PFSK-1 (cell line): ENCODE results near the gene NFKBIE.
A peak's percentile ranks its signal among the peaks of the same experiment; 100 is the strongest.

Source experiments
- FOXP2 ChIP-seq: optimal IDR thresholded peaks from 2 replicates; pipeline ENCODE3; 2011; ENCODE audit warnings: borderline replicate concordance, control low read depth, inconsistent platforms; ENCODE audit not compliant: insufficient read depth; ENCODE audit errors: extremely low read length, extremely low read depth
- POLR2AphosphoS5 ChIP-seq: IDR thresholded peaks from 2 replicates; pipeline ENCODE4 v1.6.1; 2012; ENCODE audit warnings: low read depth, mild to moderate bottlenecking, control low read depth, low read length, moderate library complexity
- SIN3A ChIP-seq: IDR thresholded peaks from 2 replicates; pipeline ENCODE4 v1.6.1; 2012; ENCODE audit warnings: mild to moderate bottlenecking, low read length, moderate library complexity, borderline replicate concordance; ENCODE audit not compliant: insufficient read depth
- TAF1 ChIP-seq: IDR thresholded peaks from 2 replicates; pipeline ENCODE4 v1.6.1; 2012; ENCODE audit warnings: low read length, control low read depth, borderline replicate concordance; ENCODE audit not compliant: insufficient read depth
- TF ChIP-seq, protein P1 (sequence below), 2 experiments: IDR thresholded peaks; 2 replicates each; pipeline versions ENCODE4 v1.6.1 to v1.8.0; 2011 to 2012; ENCODE audit warnings: low read depth in 2 of 2, low read length in 2 of 2, control low read depth in 1 of 2, inconsistent platforms in 1 of 2, mild to moderate bottlenecking in 1 of 2, moderate library complexity in 1 of 2; ENCODE audit not compliant: insufficient read depth in 1 of 2

NFKBIE gene

DNA sequence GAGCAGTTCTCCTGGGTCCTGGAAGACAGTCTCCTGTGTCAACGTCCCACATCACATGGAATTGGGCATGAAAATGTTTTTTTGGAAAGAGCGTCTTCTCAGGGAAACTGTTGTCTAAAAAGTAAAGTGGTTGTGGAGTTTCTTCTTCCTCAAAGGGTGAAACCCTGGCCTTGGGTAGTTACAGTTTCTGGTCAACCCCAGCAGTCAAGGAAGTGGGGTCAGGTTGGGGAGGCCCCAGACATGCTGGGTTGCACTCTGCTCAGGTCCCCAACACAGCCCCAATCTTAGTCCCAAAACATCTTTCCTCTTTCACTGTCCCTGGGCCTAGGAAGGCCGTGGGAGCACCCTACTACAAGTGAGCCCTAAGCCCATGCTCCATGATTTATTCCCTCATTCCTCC is 996 bp upstream of the NFKBIE start:
- TF ChIP-seq SIN3A (no peak), TAF1 (no peak), POLR2AphosphoS5 (no peak), FOXP2 (no peak)
- TF ChIP-seq, protein P1, sequence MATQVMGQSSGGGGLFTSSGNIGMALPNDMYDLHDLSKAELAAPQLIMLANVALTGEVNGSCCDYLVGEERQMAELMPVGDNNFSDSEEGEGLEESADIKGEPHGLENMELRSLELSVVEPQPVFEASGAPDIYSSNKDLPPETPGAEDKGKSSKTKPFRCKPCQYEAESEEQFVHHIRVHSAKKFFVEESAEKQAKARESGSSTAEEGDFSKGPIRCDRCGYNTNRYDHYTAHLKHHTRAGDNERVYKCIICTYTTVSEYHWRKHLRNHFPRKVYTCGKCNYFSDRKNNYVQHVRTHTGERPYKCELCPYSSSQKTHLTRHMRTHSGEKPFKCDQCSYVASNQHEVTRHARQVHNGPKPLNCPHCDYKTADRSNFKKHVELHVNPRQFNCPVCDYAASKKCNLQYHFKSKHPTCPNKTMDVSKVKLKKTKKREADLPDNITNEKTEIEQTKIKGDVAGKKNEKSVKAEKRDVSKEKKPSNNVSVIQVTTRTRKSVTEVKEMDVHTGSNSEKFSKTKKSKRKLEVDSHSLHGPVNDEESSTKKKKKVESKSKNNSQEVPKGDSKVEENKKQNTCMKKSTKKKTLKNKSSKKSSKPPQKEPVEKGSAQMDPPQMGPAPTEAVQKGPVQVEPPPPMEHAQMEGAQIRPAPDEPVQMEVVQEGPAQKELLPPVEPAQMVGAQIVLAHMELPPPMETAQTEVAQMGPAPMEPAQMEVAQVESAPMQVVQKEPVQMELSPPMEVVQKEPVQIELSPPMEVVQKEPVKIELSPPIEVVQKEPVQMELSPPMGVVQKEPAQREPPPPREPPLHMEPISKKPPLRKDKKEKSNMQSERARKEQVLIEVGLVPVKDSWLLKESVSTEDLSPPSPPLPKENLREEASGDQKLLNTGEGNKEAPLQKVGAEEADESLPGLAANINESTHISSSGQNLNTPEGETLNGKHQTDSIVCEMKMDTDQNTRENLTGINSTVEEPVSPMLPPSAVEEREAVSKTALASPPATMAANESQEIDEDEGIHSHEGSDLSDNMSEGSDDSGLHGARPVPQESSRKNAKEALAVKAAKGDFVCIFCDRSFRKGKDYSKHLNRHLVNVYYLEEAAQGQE (IDR thresholded peaks at IDR 0.05; ENCODE audit: insufficient read depth in 1 of 2, low read depth in 2 of 2, low read length in 2 of 2): no peak

DNA sequence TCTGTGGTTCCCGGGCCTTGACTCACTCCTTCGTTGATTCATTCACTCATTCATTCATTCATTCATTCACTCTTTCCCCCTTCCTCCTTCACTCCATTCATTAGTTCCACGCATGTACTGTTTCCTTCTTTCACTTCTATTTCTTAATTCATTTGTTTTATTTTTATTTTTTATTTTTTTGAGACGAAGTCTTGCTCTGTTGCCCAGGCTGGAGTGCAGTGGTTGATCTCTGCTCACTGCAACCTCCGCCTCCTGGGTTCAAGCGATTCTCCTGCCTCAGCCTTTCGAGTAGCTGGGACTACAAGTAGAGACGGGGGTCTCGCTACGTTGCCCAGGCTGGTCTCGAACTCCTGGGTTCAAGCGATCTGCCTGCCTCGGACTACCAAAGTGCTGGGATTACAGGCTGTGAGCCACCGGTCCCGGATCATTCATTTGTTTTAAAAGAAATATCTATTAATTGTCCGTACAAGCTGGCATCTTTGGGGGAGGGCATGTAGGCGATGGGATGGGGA is 427 bp upstream of the NFKBIE start:
- TF ChIP-seq POLR2AphosphoS5 (no peak), TAF1 (no peak), FOXP2 (no peak), SIN3A (no peak)
- TF ChIP-seq, protein P1 (IDR thresholded peaks at IDR 0.05; ENCODE audit: insufficient read depth in 1 of 2, low read depth in 2 of 2, low read length in 2 of 2): no peak

DNA sequence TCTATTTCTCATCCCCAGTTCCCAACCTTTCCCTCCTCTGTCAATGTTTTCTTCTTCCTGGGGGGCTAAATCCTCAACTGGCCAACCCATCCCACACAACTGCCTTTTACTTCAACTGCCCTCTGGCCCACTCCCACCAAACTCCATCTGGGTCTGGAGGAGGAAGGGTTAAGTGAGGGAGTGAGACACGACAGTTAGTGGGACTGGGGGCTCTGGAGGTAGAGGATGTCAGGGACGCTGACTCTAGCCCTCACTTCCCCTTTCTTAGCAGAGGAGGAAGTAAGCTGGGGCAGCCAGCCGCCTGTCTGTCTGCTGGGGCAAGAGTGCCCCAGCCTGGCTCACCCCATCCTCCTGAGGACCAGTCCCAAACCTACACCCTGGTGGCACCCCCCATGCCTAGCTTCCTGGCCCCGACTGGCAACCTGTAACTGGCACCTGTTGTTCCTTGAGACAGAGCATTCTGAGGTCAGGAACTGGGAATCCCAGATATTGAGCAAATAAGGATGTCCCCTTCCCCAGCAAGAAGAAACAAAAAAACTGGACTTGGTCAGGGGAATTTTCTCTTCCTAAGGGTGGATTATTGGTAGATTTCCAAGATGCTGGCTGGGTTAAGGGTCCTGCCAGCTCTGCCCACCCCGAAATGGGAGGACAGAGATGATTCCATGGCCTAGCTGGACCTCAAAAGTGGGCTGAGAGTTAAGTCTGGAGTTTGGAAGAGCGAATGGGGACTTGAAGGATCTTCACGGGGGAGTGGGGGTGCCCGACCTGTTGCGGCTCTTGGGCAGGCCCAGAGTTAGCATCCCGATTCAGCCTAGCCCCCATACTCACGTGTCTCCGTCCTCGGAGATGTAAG is 971 bp downstream of the NFKBIE start:
- TF ChIP-seq, protein P1 (IDR thresholded peaks at IDR 0.05; ENCODE audit: insufficient read depth in 1 of 2, low read depth in 2 of 2, low read length in 2 of 2): no peak
- no peak for TF ChIP-seq POLR2AphosphoS5
- TF ChIP-seq TAF1: peak; percentile 49; the same call in 1 of the 2 replicates
- no peak; the same call in 1 of the 2 replicates for TF ChIP-seq SIN3A
- TF ChIP-seq FOXP2: no peak

DNA sequence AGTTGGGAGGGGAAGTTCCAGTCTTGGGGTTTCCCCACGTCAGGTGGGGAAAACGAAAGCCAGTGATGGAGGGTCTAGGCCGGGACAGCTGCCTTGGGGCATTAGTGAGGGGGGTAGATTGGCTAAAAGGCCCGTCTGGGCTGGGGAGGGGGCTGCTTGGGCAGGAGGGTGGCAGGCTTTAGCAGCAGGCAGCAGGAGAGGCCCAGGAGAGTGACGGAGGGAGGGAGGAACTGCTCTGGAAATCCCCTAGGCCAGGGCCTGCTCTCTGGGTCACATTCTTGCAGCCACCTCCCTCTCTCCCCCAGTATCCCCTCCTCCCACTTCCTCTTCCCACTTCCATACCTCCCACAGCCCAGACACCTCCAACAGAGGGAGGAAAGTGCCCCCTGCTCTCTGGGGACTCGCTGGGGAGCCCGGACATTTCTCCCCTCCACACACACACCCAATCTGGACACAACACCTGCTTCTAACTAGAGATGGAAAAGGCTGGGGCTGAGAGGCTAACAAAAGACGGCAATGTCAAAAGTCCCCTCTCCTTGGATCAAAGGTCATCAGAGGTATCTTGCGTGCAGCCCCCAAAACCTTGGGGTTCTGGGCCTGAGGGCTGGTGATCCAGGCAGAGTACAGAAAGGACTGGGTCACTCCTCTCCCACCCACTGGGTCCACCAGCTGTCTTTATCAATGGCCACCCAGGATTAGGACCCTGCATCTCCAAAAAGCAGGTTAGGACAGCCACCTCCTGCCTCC is 1.8 kb downstream of the NFKBIE start:
- TF ChIP-seq SIN3A (peak; percentile 17; the same call in 1 of the 2 replicates), FOXP2 (no peak)

DNA sequence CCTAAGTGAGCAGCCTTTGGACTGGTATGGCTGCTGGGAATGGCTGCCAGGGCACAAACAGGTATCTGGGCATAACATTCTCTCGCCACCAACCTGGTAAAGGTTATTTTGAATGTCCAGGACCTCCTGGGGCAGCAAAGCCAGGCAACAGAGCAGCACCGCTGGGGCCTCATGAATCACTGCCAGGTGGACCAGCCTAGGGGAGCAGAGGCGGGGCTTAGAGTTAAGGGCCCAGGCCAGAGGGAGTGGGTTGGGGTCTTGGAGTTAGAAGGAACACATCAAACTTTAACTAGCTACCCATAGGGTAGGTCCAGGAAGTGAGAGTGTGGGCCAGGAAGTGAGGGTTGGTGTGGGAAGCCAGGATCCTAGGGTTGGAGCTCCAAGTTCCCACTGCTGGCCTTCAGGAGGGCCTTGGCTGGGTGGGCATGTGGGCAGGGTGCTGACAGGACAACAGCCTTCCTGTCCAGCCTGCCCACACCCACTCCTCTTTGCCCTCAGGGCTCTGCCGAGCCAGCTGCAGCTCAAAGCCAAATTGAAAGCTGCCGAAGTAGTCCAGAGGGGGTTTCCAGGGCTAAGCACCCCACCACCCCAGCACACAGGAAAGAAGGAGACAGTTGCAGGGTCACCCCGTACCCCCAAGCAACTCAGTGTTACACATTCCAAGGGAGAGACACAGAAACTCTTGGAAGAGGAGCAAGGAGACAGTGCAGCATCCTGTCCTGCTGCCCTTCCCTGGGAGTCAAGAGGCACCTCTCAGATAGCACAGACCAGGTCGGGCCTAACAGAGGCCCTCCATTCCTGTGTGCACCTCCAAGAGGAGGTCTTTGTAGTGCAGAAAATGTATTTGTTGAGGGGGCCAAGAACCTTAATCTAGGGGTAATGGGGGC is 2.6 kb downstream of the NFKBIE start:
- TF ChIP-seq SIN3A (no peak), FOXP2 (no peak)
